CD4-positive, CD25-positive, alpha-beta regulatory T cell (primary cell): Measurements from ENCODE around the gene ZIC4. TPM values are rescaled to one million over a fixed set of nuclear protein-coding genes. Genes with fewer than 3 reads are reported as not detected.

Source experiments
- ATAC-seq, 2 donors: fragments of 150-1000 bp; cut with Tn5 transposase; one replicate each; pipeline ENCODE4 v1.10.0; 2021; ENCODE audit warnings: low read depth in 2 of 2, moderate number of reproducible peaks in 2 of 2, moderate library complexity in 1 of 2
- DNase-seq, 3 donors: peaks; one replicate each; pipeline versions ENCODE4 v3.0.0 to v3.0.0-alpha.2; 2012 to 2022; ENCODE audit warnings: mixed read lengths in 1 of 3
- H3K27ac ChIP-seq: one replicate; pipeline ENCODE4 v1.7.0; 2013; ENCODE audit warnings: mild to moderate bottlenecking, low read length; ENCODE audit not compliant: insufficient read depth, poor library complexity, severe bottlenecking
- H3K27me3 ChIP-seq: one replicate; pipeline ENCODE4 v1.7.0; 2013; ENCODE audit warnings: low read length; ENCODE audit not compliant: control insufficient read depth, insufficient read depth
- H3K36me3 ChIP-seq: one replicate; pipeline ENCODE4 v1.7.0; 2013; ENCODE audit warnings: mild to moderate bottlenecking, low read length, moderate library complexity; ENCODE audit not compliant: control insufficient read depth, insufficient read depth
- H3K4me1 ChIP-seq: 2 replicates; pipeline ENCODE4 v1.7.0; 2013; ENCODE audit warnings: mild to moderate bottlenecking, low read length; ENCODE audit not compliant: insufficient read depth, control insufficient read depth, poor library complexity, severe bottlenecking
- H3K4me3 ChIP-seq: one replicate; pipeline ENCODE4 v1.7.0; 2013; ENCODE audit warnings: low read depth, mild to moderate bottlenecking, low read length, moderate library complexity
- H3K9me3 ChIP-seq, 2 experiments: 1 replicate in 1 of 2; 2 replicates in 1 of 2; pipeline ENCODE4 v1.7.0; 2013; ENCODE audit warnings: low read length in 2 of 2, mild to moderate bottlenecking in 1 of 2, moderate library complexity in 1 of 2; ENCODE audit not compliant: control insufficient read depth in 2 of 2
- H3K27ac Mint-ChIP-seq, 3 donors: one replicate each; pipeline ENCODE4 v1.8.0; 2020 to 2022; ENCODE audit warnings: mild to moderate bottlenecking in 3 of 3, mixed read lengths in 3 of 3, moderate library complexity in 2 of 3
- H3K27me3 Mint-ChIP-seq: one replicate; pipeline ENCODE4 v1.8.0; 2022; ENCODE audit warnings: mild to moderate bottlenecking, mixed read lengths
- H3K36me3 Mint-ChIP-seq: one replicate; pipeline ENCODE4 v1.8.0; 2020; ENCODE audit warnings: mixed read lengths
- H3K4me1 Mint-ChIP-seq, 4 donors: one replicate each; pipeline ENCODE4 v1.8.0; 2020 to 2022; ENCODE audit warnings: mixed read lengths in 4 of 4, mild to moderate bottlenecking in 1 of 4
- H3K4me3 Mint-ChIP-seq, 4 donors: one replicate each; pipeline ENCODE4 v1.8.0; 2020 to 2022; ENCODE audit warnings: mild to moderate bottlenecking in 4 of 4, mixed read lengths in 4 of 4, moderate library complexity in 3 of 4
- H3K9me3 Mint-ChIP-seq, 7 donors: one replicate each; pipeline ENCODE4 v1.8.0; 2020 to 2022; ENCODE audit warnings: mixed read lengths in 7 of 7, mild to moderate bottlenecking in 3 of 7, moderate library complexity in 2 of 7
- polyA plus RNA-seq, 4 donors: library from polyadenylated mRNA; unstranded; fragments of 300-500 nt; fragmentation: Illumina TruSeq; gene quantifications; one replicate each; pipeline ENCODE4 v1.2.3, GENCODE V29; 2021
- total RNA-seq: library from RNA; stranded (reverse); gene quantifications from one replicate; pipeline ENCODE4 v1.2.3, GENCODE V29; 2022

The ZIC4 gene
- total and polyA plus RNA-seq, 5 donors from 2014 or later, result not detected

DNA sequence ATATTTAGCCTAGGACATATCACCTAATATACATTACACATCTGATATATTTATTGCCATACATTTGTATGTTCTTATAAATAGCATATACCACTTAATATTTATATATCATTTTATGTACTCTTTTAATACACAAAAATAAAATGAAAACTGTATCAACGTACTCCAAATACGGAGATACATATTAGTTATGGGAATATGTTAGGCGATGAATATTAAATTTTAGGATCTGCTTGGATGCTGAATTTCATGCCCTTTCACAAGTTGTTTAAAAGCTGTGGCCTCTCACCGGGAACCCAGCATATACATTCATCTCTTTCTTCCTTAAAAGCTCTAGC is 50.6 kb downstream of the ZIC4 start:
- H3K9me3 Mint-ChIP-seq, result peaks cover 0 to 11% (median 3%) of the 10 kb centered on the region in 7 donors
- ATAC-seq (no peak), DNase-seq (no peak)
- Histone ChIP-seq H3K9me3 (peaks cover 3 to 7% of the 10 kb centered on the region in 2 experiments), H3K4me3 (no peak overlapping the region), H3K4me1 (no peaks in the 10 kb centered on the region), H3K27me3 (peaks cover 49% of the 10 kb centered on the region), H3K27ac (no peak overlapping the region), H3K36me3 (no peaks in the 10 kb centered on the region)
- no peak overlapping the region for H3K27ac Mint-ChIP-seq
- peaks cover 0 to 1% (median 0%) of the 10 kb centered on the region in 4 donors for H3K4me1 Mint-ChIP-seq
- peaks cover 69% of the 10 kb centered on the region for H3K27me3 Mint-ChIP-seq
- H3K4me3 Mint-ChIP-seq, result no peak overlapping the region
- H3K36me3 Mint-ChIP-seq, result no peaks in the 10 kb centered on the region

DNA sequence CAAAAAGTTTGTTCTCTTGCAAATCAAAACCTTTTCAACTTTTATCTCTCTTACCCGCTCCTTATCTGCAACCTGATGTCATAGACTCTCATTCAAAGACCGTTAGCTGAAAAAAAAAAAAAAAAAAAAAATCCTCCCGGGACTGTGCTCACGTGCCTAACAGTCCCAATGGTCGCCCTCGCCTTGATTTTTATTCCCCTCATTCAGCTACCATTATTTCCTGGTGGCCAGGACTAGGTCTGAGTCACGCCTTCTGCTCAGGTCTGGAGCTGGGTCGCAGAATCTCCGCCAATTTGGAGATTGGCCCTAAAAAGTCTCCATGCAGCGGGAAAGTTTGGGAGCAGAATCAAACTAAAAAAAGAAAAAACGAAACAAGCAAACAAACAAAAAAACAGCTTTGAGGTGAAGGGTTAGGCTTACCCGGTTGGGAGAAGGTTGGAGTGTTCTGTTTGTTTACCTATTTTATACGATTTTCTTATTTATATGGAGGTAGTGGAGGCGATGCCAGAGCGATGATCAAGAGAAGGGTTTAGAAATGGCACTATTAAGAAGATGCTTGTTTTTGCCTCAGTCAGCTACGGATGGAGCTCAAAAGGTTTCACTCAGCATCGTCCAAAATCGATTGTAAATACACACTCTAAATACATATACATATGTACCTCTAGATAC is 51.1 kb downstream of the ZIC4 start:
- no peaks in the 10 kb centered on the region for H3K36me3 Mint-ChIP-seq
- Histone ChIP-seq H3K27me3 (peaks cover 47% of the 10 kb centered on the region), H3K4me1 (no peaks in the 10 kb centered on the region), H3K9me3 (peaks cover 3 to 6% of the 10 kb centered on the region in 2 experiments), H3K27ac (no peak overlapping the region), H3K36me3 (no peaks in the 10 kb centered on the region), H3K4me3 (no peak overlapping the region)
- DNase-seq (no peak), ATAC-seq (no peak)
- no peak overlapping the region for H3K27ac Mint-ChIP-seq
- H3K27me3 Mint-ChIP-seq, result peaks cover 64% of the 10 kb centered on the region
- H3K4me1 Mint-ChIP-seq, result no peaks in the 10 kb centered on the region
- no peak overlapping the region for H3K4me3 Mint-ChIP-seq
- H3K9me3 Mint-ChIP-seq, result peaks cover 0 to 11% (median 3%) of the 10 kb centered on the region in 7 donors

DNA sequence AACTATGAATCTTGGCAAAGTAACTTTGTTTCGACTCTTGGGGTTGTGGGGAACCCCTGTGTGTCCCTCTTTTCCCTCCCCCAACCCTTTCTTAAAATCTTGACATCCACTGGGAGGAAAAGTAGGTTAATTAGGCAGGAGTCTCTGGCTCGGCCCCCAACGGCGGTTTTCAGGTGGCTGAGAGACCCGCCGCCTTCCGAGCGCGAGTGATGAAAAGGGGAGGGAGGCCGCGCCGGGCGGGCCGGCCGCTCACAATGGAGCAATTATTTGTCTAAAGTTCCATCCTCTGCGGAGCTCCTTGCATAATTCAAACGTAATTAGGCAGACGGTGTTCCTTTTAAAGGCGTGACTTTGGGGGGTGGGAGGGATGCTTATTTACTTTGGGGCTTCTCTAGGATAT is 51.7 kb downstream of the ZIC4 start:
- Mint-ChIP-seq H3K27ac (no peak overlapping the region), H3K4me1 (no peaks in the 10 kb centered on the region), H3K36me3 (no peaks in the 10 kb centered on the region), H3K27me3 (peaks cover 58% of the 10 kb centered on the region), H3K9me3 (peaks cover 0 to 11% (median 3%) of the 10 kb centered on the region in 7 donors), H3K4me3 (peak overlapping the region in 1 of 4 donors; percentile 54)
- Histone ChIP-seq H3K4me1 (no peaks in the 10 kb centered on the region), H3K4me3 (no peak overlapping the region), H3K27ac (no peak overlapping the region), H3K9me3 (peaks cover under 1 to 3% of the 10 kb centered on the region in 2 experiments), H3K36me3 (no peaks in the 10 kb centered on the region), H3K27me3 (peaks cover 41% of the 10 kb centered on the region)
- no peak for DNase-seq
- ATAC-seq, result no peak

DNA sequence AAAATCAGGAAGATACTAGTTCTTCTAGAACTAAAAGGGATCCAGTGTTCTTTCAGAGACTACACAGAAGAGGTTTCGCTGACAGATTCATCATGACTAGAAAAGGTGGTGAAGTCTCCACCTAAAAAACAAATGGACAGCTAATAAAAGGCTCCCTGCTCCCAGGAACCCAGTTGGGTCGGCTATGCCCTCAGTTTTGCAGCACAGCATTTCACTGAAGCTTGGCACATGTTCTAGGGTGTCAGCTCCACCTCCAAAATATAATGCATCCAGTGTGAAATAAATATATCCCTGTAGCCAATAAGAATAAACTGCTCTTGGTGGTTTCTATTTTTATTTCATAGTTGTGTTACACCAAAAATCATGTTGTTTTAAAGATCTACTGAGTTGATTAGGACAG is 55.0 kb downstream of the ZIC4 start:
- Mint-ChIP-seq H3K27me3 (peaks cover 32% of the 10 kb centered on the region), H3K4me3 (no peak overlapping the region), H3K9me3 (peaks cover 0 to 8% (median 2%) of the 10 kb centered on the region in 7 donors), H3K36me3 (no peaks in the 10 kb centered on the region), H3K4me1 (no peaks in the 10 kb centered on the region), H3K27ac (no peak overlapping the region)
- Histone ChIP-seq H3K36me3 (no peaks in the 10 kb centered on the region), H3K27ac (no peak overlapping the region), H3K9me3 (peaks cover 0 to 3% of the 10 kb centered on the region in 2 experiments), H3K4me1 (no peaks in the 10 kb centered on the region), H3K27me3 (peaks cover 19% of the 10 kb centered on the region), H3K4me3 (no peak overlapping the region)
- ATAC-seq (no peak), DNase-seq (no peak)

DNA sequence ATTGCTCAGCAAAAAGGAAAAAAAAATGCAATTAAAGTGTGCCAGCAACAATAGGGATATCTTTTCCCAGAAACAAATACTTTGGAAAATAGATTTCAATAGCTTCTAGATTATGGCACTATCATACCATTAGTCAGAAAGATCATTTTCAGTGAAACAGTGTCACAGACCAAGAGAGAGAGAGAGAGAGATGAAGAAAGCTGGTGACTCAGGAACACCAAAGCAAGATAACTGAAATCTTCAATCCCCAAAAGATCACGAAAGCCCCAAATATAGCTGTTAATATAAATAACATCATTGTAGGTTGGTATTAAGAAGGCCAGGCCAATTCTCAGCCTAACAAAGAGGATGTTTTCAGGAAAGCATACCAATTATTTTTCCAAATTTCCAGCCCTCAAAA is 57.4 kb downstream of the ZIC4 start:
- no peaks in the 10 kb centered on the region for H3K36me3 Mint-ChIP-seq
- Histone ChIP-seq H3K9me3 (no peaks in the 10 kb centered on the region), H3K27me3 (peaks cover 4% of the 10 kb centered on the region), H3K4me1 (no peaks in the 10 kb centered on the region), H3K4me3 (no peak overlapping the region), H3K27ac (no peak overlapping the region), H3K36me3 (no peaks in the 10 kb centered on the region)
- H3K9me3 Mint-ChIP-seq, result peaks cover 0 to 7% (median 0%) of the 10 kb centered on the region in 7 donors
- H3K27me3 Mint-ChIP-seq, result peaks cover 11% of the 10 kb centered on the region
- H3K27ac Mint-ChIP-seq, result no peak overlapping the region
- ATAC-seq, result no peak
- no peak overlapping the region for H3K4me3 Mint-ChIP-seq
- DNase-seq, result no peak
- H3K4me1 Mint-ChIP-seq, result no peaks in the 10 kb centered on the region

DNA sequence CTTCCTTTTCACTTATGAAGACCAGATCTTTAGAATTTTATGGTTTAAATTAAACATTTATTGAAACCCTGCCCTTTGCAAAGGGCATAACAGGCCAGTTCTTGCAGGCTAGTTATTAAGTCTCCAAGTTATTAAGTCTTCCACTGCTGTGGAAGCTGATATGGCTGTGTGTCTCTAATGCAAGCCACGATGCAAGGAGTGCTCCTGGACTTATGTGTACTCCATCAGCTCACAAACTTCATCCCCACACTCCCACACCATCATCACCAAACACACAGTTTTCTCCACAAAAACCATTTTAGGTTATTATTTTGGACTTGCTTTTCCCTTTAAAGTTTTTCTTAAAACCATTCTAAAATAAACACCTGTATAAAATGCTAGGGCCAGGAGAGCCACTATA is 62.4 kb downstream of the ZIC4 start:
- ATAC-seq, result no peak
- no peaks in the 10 kb centered on the region for H3K27me3 ChIP-seq
- no peak overlapping the region for H3K4me3 Mint-ChIP-seq
- no peak for DNase-seq
- no peaks in the 10 kb centered on the region for H3K36me3 ChIP-seq
- H3K27me3 Mint-ChIP-seq, result no peaks in the 10 kb centered on the region
- H3K9me3 Mint-ChIP-seq, result peaks cover 0 to 8% (median 0%) of the 10 kb centered on the region in 7 donors
- no peaks in the 10 kb centered on the region for H3K9me3 ChIP-seq
- H3K4me1 ChIP-seq, result no peaks in the 10 kb centered on the region
- no peak overlapping the region for H3K27ac ChIP-seq
- H3K36me3 Mint-ChIP-seq, result no peaks in the 10 kb centered on the region
- no peak overlapping the region for H3K27ac Mint-ChIP-seq
- H3K4me1 Mint-ChIP-seq, result no peaks in the 10 kb centered on the region
- no peak overlapping the region for H3K4me3 ChIP-seq

DNA sequence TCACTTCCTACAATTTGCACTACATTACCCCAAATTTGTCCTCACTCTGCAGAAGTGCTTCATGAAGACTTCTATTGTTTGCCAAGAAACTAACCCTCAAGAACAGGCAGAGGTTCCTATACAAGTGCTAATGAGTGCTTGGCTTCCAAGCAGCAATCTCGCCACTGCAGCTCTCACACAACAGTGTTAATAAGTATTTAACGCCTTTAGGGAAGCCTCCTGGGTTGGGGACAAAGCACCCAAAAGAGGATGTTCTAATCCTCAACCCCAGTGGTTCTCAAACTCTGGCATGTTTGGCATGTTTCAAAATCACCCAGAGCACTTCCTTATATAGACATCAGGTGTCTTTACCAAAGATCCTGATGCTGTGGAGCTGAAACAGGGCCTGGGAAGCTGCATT is 64.6 kb downstream of the ZIC4 start:
- Histone ChIP-seq H3K4me3 (no peak overlapping the region), H3K36me3 (no peaks in the 10 kb centered on the region), H3K9me3 (no peaks in the 10 kb centered on the region), H3K27ac (no peak overlapping the region), H3K4me1 (no peaks in the 10 kb centered on the region), H3K27me3 (no peaks in the 10 kb centered on the region)
- Mint-ChIP-seq H3K27ac (no peak overlapping the region), H3K4me3 (no peak overlapping the region), H3K27me3 (no peaks in the 10 kb centered on the region), H3K4me1 (no peaks in the 10 kb centered on the region), H3K36me3 (no peaks in the 10 kb centered on the region), H3K9me3 (peaks cover 0 to 8% (median 0%) of the 10 kb centered on the region in 7 donors)
- ATAC-seq, result no peak
- no peak for DNase-seq

DNA sequence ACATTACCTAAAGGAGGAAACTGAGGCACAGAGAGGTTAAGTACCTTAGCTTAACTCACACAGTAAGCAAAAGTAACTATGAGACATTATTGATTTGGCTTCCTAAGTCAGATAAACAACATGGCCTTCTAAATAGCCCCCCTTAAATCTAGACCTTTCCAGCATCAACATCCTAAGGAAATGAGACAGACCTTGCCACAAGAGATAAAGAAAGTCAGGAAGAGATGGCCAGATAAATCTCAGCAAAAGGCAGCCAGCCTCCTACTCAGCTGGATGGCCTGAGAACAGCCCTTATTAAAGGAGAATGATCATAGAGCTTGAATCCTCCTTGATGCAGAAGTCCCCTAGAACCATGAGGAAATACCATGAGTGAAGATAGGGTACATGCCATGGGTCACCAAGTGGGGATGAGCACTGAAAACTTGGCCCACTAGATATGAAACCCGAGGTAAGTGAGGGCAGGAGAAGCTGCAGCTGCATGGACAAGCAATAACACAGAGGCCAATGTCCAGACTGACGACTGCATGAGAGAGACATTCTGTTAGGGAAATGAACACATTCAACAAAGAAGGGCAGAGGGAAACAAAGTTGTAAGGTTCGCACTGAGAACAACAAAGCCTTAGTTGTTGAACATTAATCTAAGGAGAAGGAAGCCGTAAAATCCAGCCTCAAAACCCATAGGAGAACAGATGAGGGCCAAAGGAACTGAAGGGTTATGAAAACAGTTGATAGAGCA is 69.6 kb downstream of the ZIC4 start:
- Mint-ChIP-seq H3K27ac (no peak overlapping the region), H3K4me1 (no peaks in the 10 kb centered on the region), H3K36me3 (no peaks in the 10 kb centered on the region), H3K27me3 (no peaks in the 10 kb centered on the region), H3K4me3 (no peak overlapping the region), H3K9me3 (peaks cover 0 to 4% (median 0%) of the 10 kb centered on the region in 7 donors)
- no peaks in the 10 kb centered on the region for H3K4me1 ChIP-seq
- no peak for DNase-seq
- H3K4me3 ChIP-seq, result no peak overlapping the region
- no peaks in the 10 kb centered on the region for H3K9me3 ChIP-seq
- no peak for ATAC-seq
- no peaks in the 10 kb centered on the region for H3K36me3 ChIP-seq
- H3K27me3 ChIP-seq, result no peaks in the 10 kb centered on the region
- no peak overlapping the region for H3K27ac ChIP-seq
